HG03520 (cell line): Measurements from ENCODE around the gene BLOC1S2.
A peak's percentile ranks its signal among the peaks of the same experiment; 100 is the strongest.
"Not testable (repeated sequence)": the region's sequence is repeated elsewhere in the genome, so short reads cannot be mapped to it uniquely, and the experiment has no call there.

ENCODE experiments used
- ATAC-seq: cut with Tn5 transposase; IDR thresholded peaks from one replicate; pipeline ENCODE4 v1.9.1; 2021; ENCODE audit warnings: mild to moderate bottlenecking, moderate library complexity; ENCODE audit not compliant: unreplicated experiment

Gene BLOC1S2

GRCh38 chr10:100286051-100287033, at the start of gene BLOC1S2:
Gene BLOC1S2 (minus strand): TSS chr10:100286680. CDS start chr10:100286659, 21 bp downstream.
- ATAC-seq = peak; percentile 88

GRCh38 chr10:100334762-100335161, 48.3 kb upstream of the BLOC1S2 start:
- no peak for ATAC-seq

- ATAC-seq = no peak
Observed at GRCh38 chr10:100333661-100334440, 47.4 kb upstream of the BLOC1S2 start.

GRCh38 chr10:100333106-100333505, 46.6 kb upstream of the BLOC1S2 start:
- no peak for ATAC-seq

- ATAC-seq = no peak
Observed at GRCh38 chr10:100330079-100330478, 43.6 kb upstream of the BLOC1S2 start, which contains the start of gene PKD2L1. Gene PKD2L1 (minus strand): TSS chr10:100330228. CDS start chr10:100330103, 125 bp downstream.

- ATAC-seq = no peak
Observed at GRCh38 chr10:100328198-100328597, 41.7 kb upstream of the BLOC1S2 start.

- no peak for ATAC-seq
Observed at GRCh38 chr10:100327718-100328009, 41.2 kb upstream of the BLOC1S2 start.

GRCh38 chr10:100327007-100327717, 40.7 kb upstream of the BLOC1S2 start:
- peak; percentile 97 for ATAC-seq

- ATAC-seq = no peak
Observed at GRCh38 chr10:100325158-100325557, 38.7 kb upstream of the BLOC1S2 start.

- no peak for ATAC-seq
Observed at GRCh38 chr10:100319707-100320402, 33.4 kb upstream of the BLOC1S2 start.

- no peak for ATAC-seq
Observed at GRCh38 chr10:100318207-100318606, 31.7 kb upstream of the BLOC1S2 start.

GRCh38 chr10:100315615-100316014, 29.1 kb upstream of the BLOC1S2 start:
- ATAC-seq = no peak

GRCh38 chr10:100311298-100311697, 24.8 kb upstream of the BLOC1S2 start:
- ATAC-seq = no peak

GRCh38 chr10:100307684-100308083, 21.2 kb upstream of the BLOC1S2 start:
- ATAC-seq = no peak

- ATAC-seq = no peak
Observed at GRCh38 chr10:100306861-100307260, 20.4 kb upstream of the BLOC1S2 start.

- no peak for ATAC-seq
Observed at GRCh38 chr10:100304414-100304813, 17.9 kb upstream of the BLOC1S2 start.

GRCh38 chr10:100303724-100304319, 17.3 kb upstream of the BLOC1S2 start:
- ATAC-seq = no peak

GRCh38 chr10:100301123-100301522, 14.6 kb upstream of the BLOC1S2 start:
- ATAC-seq = not testable (repeated sequence)

GRCh38 chr10:100297242-100297641, 10.8 kb upstream of the BLOC1S2 start:
- no peak for ATAC-seq

- no peak for ATAC-seq
Observed at GRCh38 chr10:100293066-100293465, 6.6 kb upstream of the BLOC1S2 start.
